ENCODE data around the gene UTP15.

The UTP15 gene

GRCh38 chr5:73617510-73618279 is 52.2 kb downstream of the UTP15 start:
- in situ Hi-C loops (cut with MboI; ENCODE audit: low pct_unique_long_range_greater_than_20kb, low sequenced_read_pairs, unreplicated experiment), result no loop called here
- DNase-seq (ENCODE audit: low spot score), result no peak
- no peak for TF ChIP-seq CTCF (IDR thresholded peaks at IDR 0.05; ENCODE audit: extremely low read depth, insufficient read depth, missing control alignments)

DNA sequence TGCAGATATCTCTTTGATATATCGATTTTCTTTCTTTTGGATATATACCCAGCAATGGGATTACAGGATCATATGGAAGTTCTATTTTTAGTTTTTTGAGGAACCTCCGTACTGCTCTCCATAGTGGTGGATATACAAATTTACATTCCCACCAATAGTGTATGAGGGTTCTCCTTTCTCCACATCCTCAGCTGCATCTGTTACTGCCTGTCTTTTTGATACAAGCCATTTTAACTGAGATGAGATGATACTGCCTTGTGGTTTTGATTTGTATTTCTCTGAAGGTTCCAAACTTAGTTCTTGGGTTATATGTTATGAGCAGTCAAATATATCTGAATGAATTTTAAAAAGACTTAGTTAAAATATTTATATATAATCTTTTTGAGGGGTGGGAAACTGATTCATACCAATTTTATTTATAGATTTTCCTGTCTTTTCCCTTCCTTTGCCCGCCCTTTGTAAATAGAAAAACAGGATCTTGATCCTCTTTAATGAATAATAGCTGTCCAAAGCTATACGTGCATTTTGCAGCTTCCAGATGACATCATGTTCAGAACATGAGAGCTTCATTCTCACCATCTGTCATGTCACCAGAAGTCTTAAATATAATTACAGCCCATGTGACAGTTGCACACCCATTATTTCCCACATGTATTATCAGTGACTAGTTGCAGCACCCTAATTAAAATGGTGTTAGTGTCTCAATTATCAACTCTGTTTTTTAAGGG is 54.2 kb downstream of the UTP15 start:
- in situ Hi-C loops (cut with MboI; ENCODE audit: low pct_unique_long_range_greater_than_20kb, low sequenced_read_pairs, unreplicated experiment), result no loop called here
- DNase-seq (ENCODE audit: low spot score), result no peak

GRCh38 chr5:73620334-73620687 is 54.8 kb downstream of the UTP15 start:
- in situ Hi-C loops (cut with MboI; ENCODE audit: low pct_unique_long_range_greater_than_20kb, low sequenced_read_pairs, unreplicated experiment), result no loop called here
- no peak for TF ChIP-seq CTCF (IDR thresholded peaks at IDR 0.05; ENCODE audit: extremely low read depth, insufficient read depth, missing control alignments)
- DNase-seq (ENCODE audit: low spot score), result no peak

More for the DNA sequence above, 54.2 kb downstream of the UTP15 start:
- no peak for TF ChIP-seq CTCF (IDR thresholded peaks at IDR 0.05; ENCODE audit: extremely low read depth, insufficient read depth, missing control alignments)

DNA sequence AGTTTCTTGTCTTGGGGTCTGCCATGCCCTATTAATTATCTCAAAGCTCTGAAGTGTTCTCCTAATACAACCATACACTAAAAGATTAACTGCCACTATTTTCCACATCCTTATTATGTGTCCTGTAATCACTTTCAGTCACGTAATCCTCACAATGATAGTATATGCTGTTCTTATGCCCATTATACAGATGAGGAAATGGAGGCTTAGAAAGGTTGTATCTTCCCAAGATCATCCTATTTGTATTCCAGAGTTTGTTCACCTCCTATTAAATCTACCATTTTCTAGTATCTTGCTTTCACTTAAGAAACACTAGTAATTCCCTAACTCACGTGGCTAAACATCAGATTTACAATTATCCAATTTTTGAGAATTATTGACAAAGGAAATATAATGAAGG is 57.5 kb downstream of the UTP15 start:
- in situ Hi-C loops (cut with MboI; ENCODE audit: low pct_unique_long_range_greater_than_20kb, low sequenced_read_pairs, unreplicated experiment), result no loop called here
- DNase-seq (ENCODE audit: low spot score), result no peak
- no peak for TF ChIP-seq CTCF (IDR thresholded peaks at IDR 0.05; ENCODE audit: extremely low read depth, insufficient read depth, missing control alignments)

DNA sequence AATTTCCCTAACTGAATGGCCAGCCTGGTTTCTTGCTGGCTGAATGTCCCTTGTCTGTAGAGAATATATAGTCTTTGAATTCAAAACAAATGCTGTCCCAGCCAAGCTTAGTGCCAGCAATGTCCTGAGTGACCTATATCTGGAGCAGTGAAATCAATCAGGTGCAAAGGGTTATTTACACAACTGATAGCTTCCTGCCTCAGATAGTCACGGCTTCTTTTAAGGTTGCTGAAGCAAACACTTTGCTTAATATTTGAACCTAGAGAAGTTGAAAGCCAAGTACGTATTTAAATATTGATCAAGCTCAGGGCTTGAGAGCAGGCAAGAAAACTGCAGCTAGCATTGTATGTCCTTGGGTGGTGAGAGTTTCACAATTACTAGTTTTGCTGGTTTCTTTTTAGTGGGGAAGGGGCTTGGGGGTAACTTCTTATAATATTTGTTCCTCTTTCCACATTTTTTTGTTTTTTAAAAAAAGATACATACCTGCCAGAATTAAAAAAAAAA is 58.4 kb downstream of the UTP15 start:
- DNase-seq (ENCODE audit: low spot score), result no peak
- TF ChIP-seq CTCF (IDR thresholded peaks at IDR 0.05; ENCODE audit: extremely low read depth, insufficient read depth, missing control alignments), result no peak
- in situ Hi-C loops (cut with MboI; ENCODE audit: low pct_unique_long_range_greater_than_20kb, low sequenced_read_pairs, unreplicated experiment), result no loop called here

- in situ Hi-C loops (cut with MboI; ENCODE audit: low pct_unique_long_range_greater_than_20kb, low sequenced_read_pairs, unreplicated experiment), result no loop called here
- TF ChIP-seq CTCF (IDR thresholded peaks at IDR 0.05; ENCODE audit: extremely low read depth, insufficient read depth, missing control alignments), result no peak
- DNase-seq (ENCODE audit: low spot score), result no peak
Measured at GRCh38 chr5:73624888-73625287, 59.3 kb downstream of the UTP15 start.
